Testis (tissue), 2 donors: ENCODE measurements around the gene ZNF397.

ENCODE experiments used
- POLR2A ChIP-seq: fragments of 450-650 bp; IDR thresholded peaks from one replicate; pipeline ENCODE4 v1.6.1; 2017; ENCODE audit warnings: antibody characterized with exemption, mild to moderate bottlenecking, moderate library complexity
- TF ChIP-seq, protein P1 (sequence below), 3 experiments: fragments of 450-650 bp in 2 of 3; fragments of 200-600 bp in 1 of 3; sonication (generic) in 1 of 3; IDR thresholded peaks; one replicate each; pipeline ENCODE4 v1.5.1; 2016 to 2019; ENCODE audit warnings: antibody characterized with exemption in 3 of 3, mild to moderate bottlenecking in 2 of 3, moderate library complexity in 1 of 3

DNA sequence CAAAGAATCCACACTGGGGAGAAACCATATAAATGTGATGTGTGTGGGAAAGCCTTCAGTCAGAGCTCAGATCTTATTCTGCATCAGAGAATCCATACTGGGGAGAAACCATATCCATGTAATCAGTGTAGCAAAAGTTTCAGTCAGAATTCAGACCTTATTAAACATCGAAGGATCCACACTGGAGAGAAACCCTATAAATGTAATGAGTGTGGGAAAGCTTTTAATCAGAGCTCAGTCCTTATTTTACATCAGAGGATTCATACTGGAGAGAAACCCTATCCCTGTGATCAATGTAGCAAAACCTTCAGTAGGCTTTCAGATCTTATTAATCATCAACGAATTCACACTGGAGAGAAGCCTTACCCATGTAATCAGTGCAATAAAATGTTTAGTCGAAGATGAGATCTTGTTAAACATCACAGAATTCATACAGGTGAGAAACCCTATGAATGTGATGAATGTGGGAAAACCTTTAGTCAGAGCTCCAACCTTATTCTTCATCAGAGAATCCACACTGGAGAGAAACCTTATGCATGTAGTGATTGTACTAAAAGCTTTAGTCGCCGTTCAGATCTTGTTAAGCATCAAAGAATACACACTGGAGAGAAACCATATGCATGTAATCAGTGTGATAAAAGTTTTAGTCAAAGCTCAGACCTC lies 65.9 kb downstream of the ZNF397 start:
- TF ChIP-seq, protein P1, sequence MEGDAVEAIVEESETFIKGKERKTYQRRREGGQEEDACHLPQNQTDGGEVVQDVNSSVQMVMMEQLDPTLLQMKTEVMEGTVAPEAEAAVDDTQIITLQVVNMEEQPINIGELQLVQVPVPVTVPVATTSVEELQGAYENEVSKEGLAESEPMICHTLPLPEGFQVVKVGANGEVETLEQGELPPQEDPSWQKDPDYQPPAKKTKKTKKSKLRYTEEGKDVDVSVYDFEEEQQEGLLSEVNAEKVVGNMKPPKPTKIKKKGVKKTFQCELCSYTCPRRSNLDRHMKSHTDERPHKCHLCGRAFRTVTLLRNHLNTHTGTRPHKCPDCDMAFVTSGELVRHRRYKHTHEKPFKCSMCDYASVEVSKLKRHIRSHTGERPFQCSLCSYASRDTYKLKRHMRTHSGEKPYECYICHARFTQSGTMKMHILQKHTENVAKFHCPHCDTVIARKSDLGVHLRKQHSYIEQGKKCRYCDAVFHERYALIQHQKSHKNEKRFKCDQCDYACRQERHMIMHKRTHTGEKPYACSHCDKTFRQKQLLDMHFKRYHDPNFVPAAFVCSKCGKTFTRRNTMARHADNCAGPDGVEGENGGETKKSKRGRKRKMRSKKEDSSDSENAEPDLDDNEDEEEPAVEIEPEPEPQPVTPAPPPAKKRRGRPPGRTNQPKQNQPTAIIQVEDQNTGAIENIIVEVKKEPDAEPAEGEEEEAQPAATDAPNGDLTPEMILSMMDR (IDR thresholded peaks at IDR 0.05): no peak
- no peak for TF ChIP-seq POLR2A
